NCI-H2171 treated with DMSO at 0.1 percent for 48 hours (cell line): ENCODE measurements around the gene GPRC5C.
"Not testable (repeated sequence)": the region's sequence is repeated elsewhere in the genome, so short reads cannot be mapped to it uniquely, and the experiment has no call there.

Experiments
- DNase-seq: peaks from one replicate; lab custom pipeline; 2025; lab: John Stamatoyannopoulos, UW

The GPRC5C gene

GRCh38 chr17:74405311-74405710, 26.6 kb upstream of the GPRC5C start:
- DNase-seq: not testable (repeated sequence)

- no peak for DNase-seq
Measured at GRCh38 chr17:74407384-74407783, 24.5 kb upstream of the GPRC5C start.

GRCh38 chr17:74408262-74408661, 23.6 kb upstream of the GPRC5C start:
- no peak for DNase-seq

- DNase-seq: no peak
Measured at GRCh38 chr17:74408815-74409214, 23.1 kb upstream of the GPRC5C start.

- DNase-seq: no peak
Measured at GRCh38 chr17:74410001-74410443, 21.9 kb upstream of the GPRC5C start.

- DNase-seq: no peak
Measured at GRCh38 chr17:74412581-74412980, 19.3 kb upstream of the GPRC5C start.

GRCh38 chr17:74413491-74413890, 18.4 kb upstream of the GPRC5C start:
- DNase-seq: peak; percentile 11

- no peak for DNase-seq
Measured at GRCh38 chr17:74414510-74414909, 17.4 kb upstream of the GPRC5C start.

- DNase-seq: no peak
Measured at GRCh38 chr17:74415608-74416396, 16.1 kb upstream of the GPRC5C start.

GRCh38 chr17:74417178-74418045, 14.5 kb upstream of the GPRC5C start:
- peak; percentile 62 for DNase-seq

- no peak for DNase-seq
Measured at GRCh38 chr17:74419928-74420411, 11.9 kb upstream of the GPRC5C start.

- no peak for DNase-seq
Measured at GRCh38 chr17:74424117-74424516, 7.8 kb upstream of the GPRC5C start.

- no peak for DNase-seq
Measured at GRCh38 chr17:74424657-74425056, 7.2 kb upstream of the GPRC5C start.

GRCh38 chr17:74426551-74427047, 5.3 kb upstream of the GPRC5C start:
- no peak for DNase-seq

GRCh38 chr17:74427048-74427762, 4.7 kb upstream of the GPRC5C start:
- DNase-seq: peak; percentile 88

- DNase-seq: no peak
Measured at GRCh38 chr17:74427763-74428153, 4.1 kb upstream of the GPRC5C start.

- peak; percentile 48 for DNase-seq
Measured at GRCh38 chr17:74429604-74430384, 2.1 kb upstream of the GPRC5C start.

GRCh38 chr17:74430385-74430705, 1.5 kb upstream of the GPRC5C start:
- DNase-seq: no peak

- peak; percentile 87 for DNase-seq
Measured at GRCh38 chr17:74430706-74431567, 951 bp upstream of the GPRC5C start.

- no peak for DNase-seq
Measured at GRCh38 chr17:74432424-74432690, 469 bp downstream of the GPRC5C start.
